NCI-H1436 treated with DMSO at 0.1 percent for 48 hours (cell line): ENCODE results near the gene CDKN3.
"Not testable (repeated sequence)": the region's sequence is repeated elsewhere in the genome, so short reads cannot be mapped to it uniquely, and the experiment has no call there.

Source experiments
- DNase-seq: peaks from one replicate; lab custom pipeline; 2025; lab: John Stamatoyannopoulos, UW

Gene CDKN3

DNA sequence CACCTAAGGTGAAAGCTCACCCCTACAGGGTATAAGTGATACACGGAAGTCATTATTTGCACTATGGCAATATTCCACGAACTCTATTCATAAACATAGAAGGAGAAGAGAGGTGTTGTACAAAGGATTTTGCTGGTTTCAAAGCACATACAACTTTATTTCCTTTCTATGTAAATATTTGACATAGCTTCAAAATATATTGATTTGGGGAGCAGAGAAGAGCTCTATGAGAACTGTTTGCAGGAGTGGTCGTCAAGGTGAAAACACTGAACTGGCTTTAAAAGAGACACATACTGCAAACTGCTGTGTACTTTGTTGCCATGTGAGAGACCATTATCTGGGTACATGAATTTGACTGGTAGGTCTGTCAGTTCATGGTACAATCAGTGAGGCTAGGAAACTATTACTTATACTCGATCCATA, 27.7 kb downstream of the CDKN3 start:
- DNase-seq = no peak

DNA sequence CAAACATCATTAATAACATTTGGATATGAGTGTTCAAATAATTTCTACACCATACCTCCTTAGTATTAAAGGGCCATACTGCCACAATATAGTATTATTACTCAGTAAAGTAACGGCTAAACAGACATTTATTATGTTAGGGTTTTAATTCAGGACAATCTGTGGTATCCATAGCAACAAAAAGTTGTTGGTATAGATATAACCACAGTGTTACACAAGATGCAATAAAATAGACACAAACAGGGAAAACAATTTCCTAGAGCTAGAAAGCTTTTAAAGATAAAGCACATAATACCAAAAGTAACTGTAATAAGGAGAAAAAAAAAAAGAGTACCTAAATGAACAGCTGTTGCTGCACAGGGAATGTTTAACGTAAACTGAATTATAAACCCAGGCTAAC, 28.3 kb downstream of the CDKN3 start:
- no peak for DNase-seq

DNA sequence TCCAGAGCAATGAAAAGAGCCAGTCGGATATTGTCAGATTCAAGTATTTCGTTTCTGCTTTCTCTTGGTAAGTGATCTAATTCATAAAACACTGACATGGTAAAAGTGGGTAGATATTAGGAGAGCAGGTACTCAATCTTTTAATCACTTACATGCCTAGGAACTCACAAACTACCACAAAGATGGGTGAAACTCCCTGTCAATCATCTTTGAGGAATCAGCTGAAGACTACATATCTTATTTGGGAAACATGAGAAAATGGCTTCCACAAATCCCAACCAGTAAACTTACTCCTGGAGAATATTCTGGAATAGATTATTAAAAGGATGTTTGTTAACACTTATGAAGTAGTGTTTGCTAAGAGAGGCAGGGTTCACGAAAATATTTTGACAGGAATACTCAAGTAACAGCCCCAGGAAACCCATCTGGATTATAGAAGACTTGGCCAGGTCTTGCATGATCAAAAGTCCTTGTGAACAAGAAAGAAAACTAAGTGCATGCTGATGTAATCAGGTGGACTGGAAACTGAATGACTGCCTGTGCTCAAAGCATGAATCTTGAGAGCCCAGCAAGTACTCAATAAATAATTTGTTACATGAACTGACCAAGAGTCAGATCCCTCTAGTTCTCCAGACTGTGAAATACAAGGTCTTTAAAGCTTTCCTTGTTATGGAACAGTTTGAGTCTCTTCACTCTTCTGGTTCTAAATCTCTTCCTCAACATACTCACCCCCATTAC, 28.9 kb downstream of the CDKN3 start:
- DNase-seq = no peak

DNA sequence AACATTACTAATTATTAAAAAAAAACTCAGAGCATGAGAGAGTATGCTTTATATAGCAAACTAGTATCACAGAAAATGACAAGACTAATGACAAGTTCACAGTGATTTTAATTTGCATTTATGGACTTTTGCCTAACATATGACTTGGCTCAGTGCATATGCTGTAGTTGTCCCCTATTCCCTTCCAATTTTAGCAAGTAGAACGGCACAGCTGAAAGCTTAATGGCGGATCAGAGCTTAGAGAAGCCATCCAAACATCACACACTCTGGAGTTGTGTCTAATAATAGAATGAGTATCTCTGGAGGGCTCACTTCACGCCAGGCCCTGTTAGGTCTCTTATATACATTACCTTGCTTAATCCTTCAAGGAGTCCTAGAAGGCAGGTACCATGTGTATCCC, 31.1 kb downstream of the CDKN3 start:
- DNase-seq = no peak

DNA sequence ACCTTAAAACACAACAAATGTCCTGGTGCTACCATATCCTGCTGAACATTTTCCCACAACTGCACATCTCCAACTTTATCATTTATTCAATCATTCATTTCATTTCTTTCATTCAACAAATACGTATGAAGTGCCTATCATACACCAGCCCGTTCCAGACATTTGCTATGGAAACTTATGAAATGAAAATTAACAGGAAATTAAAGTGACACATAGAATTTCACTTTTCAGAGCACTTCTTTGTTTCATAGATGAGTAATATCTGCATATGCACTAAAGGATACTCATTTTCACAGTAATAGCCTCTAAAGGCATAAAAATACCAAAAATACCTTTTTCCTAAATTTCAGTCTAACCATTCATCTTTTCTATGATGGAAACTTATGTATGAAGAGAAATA, 31.7 kb downstream of the CDKN3 start:
- DNase-seq = no peak

DNA sequence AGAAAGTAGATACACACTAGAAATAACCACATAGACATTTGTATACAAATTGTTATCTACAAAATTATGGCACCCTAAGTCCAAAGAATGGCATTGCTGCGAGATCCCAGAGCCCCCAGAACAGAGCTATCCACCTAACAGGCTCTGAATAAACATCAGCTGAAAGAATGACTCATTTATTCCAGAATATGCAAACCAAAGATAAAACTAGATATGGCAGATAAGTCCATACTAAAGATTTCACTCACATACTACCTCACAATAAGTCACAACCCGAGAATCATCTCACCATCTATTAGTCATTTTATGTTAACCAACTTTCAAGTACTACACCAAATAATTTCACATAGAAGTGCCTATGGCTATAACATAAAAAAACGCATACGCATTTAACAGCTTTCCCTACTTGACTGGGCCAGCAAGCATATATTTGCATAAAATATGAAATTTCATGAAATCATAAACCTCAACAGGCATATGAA, 38.7 kb downstream of the CDKN3 start:
- DNase-seq = no peak

DNA sequence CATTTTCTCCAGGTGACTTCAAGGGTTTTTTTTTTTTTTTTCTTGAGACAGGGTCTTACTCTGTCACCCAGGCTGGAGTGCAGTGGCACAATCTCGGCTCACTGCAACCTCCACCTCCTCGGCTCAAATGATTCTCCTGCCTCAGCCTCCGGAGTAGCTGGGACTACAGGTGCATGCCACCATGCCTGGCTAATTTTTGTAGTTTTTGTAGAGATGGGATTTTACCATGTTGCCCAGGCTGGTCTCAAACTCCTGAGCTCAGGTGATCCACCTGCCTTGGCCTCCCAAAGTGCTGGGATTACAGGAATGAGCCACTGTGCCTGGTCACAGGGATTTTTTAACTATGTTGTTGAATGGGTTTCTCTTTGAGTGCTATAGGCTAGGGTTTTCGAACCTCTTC, 41.1 kb downstream of the CDKN3 start:
- DNase-seq = not testable (repeated sequence)

DNA sequence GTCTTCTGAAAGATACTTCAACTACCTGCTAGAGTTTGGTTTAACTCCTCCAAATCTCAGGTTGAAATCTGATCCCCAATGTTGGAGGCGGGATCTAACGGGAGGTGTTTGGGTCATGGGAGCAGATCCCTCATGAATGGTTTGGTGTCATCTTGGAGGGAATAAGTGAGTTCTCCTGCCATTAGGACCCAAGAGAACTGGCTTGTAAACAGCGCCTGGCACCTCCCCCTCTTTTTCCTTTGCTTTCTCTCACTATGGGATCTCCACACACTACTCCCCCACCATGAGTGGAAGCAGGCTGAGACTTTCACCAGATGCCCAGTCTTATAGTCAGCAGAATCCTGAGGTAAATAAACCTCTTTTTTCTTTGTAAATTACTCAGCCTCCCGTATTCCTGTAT, 41.9 kb downstream of the CDKN3 start:
- DNase-seq = no peak

DNA sequence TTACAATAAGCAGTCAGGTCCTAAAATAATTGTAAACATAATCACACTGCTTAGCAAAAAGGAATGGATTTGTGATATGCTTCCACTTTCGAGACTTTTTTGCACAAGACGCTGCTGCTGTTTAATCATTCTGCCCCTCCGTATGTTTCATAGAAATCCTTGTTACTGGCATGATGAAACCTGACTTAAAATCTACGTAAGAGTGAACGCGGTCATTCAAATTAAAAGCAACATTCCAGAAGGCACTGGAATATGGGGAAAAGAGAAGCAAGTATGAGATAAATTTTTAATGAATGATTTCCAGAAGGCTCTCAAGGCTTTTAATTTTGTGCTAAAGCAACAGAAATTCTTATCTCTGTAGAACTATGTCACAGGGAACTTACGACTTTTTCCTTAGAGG, 43.2 kb downstream of the CDKN3 start:
- no peak for DNase-seq

DNA sequence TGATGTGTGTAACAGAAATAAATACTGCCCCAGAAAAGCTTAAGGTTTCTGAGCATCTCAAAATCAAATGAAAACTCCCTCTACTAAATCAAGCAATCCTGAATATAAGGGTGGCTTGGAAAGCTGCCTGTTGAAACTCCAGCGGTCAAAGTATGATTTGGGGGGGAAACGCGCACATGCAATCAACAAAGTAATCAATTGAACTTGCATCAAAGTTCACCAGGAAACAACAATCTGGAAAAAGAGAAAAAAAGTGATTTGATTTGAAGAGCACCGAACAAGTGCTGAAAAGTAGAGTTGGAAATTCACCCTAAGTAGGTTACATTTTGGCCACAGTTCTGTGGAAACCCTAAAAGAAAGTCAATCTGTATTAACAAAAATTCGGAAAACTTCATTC, 43.7 kb downstream of the CDKN3 start:
- DNase-seq = no peak

DNA sequence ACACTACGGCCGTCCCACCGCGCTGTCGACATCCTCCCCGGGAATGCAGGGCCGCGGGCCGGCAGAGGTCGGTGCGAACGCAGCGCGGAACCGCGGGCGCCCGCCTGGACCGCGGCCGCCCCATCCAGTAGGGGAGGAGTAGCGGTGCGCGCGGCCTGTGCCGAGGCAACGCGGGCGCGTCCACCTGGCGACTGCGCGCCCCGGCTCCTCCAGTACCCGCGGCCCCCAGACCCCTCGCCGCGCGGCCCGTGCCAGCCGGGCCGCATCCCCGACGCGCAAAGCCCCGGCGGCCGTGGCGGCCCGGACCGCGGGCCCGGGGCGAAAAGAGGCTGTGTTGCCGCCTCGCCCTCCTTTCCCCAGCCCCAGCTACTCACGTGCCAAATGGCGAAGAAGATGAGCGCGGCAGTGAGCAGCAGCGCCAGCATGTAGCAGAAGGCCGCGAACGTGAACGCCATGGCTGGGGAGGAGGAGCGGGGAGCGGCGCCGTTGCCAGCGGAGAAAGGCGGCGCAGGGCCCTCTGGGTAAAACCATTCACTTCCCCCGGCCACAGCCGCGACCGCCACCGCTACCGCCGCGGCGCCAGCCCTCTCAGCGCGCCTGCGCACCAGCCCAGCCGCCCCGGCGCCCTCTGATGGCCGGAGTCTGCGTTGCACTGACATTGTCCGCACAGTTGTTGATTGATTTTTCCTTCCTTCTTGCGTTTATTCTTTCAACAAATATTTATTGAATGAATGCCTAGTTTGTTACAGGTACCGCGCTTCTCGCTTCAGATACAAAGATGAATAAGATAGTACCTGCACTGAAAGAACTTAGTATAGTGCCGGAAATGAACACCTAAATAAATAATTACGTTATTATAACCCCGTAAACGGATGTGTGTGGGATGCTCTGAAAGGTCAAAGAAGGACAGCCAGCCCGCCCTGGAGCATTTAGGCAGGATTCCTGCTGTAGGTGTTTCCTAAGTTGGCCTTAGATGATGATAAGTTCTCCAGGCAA, 44.4 kb downstream of the CDKN3 start, which contains the start of gene CNIH1:
CNIH1 (minus strand) TSS at position 502 of the 996 bp plus-strand sequence; CDS start at position 455, 47 bp downstream.
- peak; percentile 61 for DNase-seq

DNA sequence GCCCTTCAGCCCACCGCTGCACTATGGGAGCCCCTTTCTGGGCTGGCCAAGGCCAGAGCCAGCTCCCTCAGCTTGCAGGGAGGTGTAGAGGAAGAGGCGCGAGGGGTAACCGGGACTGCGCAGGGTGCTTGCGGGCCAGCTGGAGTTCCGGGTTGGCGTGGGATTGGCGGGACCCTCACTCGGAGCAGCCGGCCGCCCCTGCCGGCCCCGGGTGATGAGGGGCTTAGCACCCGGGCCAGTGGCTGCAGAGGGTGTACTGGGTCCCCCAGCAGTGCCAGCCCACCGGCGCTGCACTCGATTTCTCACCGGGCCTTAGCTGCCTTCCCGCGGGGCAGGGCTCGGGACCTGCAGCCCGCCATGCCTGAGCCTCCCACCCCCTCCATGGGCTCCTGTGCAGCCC, 46.2 kb downstream of the CDKN3 start:
- DNase-seq = not testable (repeated sequence)

DNA sequence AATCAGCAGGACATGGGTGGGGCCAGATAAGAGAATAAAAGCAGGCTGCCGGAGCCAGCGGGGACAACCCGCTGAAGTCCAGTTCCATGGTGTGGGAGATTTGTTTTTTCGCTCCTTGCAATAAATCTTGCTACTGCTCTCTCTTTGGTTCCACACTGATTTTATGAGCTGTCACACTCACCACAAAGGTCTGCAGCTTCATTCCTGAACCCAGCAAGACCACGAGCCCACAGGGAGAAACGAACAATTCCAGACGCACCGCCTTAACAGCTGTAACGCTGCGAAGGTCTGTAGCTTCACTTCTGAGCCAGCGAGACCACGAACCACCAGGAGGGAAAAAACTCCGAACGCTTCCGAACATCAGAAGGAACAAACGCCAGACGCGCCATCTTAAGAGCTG, 47.2 kb downstream of the CDKN3 start:
- DNase-seq = no peak

DNA sequence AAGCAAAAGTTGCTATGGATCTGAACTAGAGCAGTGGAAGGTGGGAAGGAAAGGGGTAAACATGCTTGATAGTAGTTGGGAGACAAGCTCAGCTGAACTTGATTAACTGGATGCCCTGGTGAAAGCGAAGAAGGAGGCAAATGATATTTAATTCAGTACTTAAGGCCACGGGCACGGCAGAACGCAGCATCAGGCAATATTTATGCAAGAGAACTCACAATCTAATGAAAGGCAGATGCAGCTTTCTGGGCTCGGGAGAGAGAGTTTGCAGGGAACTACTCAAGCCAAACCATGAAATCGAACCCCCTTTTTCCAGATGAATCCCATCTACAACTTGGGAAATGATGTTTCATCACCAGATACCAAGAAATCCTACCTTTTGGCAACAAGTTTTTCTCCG, 47.9 kb downstream of the CDKN3 start:
- DNase-seq = no peak

DNA sequence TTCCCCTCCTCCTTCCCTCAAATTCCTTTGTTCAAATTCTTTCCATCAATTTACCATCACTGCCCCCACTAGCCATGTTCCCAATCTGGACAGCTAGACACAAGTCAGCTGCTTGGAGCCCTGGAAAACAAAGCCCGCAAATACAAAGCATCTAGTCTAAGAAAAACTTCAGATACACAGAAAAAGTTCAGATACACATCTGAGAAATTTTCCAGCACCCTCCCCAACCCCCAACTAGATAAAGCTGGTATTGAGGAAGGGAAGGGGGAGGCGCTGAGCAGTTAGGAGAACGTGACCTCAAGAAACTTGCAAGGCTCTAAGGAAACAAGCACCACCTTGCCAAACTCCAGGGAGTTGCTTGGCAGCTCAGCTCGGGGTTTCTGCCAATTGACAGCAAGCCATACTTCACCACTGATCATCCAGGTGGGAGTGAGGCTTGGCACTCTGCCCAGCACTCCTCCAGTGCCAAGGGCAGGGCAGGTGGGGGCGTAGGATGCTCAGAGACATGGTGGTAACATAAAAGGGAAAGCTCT, 49.4 kb downstream of the CDKN3 start:
- no peak for DNase-seq

DNA sequence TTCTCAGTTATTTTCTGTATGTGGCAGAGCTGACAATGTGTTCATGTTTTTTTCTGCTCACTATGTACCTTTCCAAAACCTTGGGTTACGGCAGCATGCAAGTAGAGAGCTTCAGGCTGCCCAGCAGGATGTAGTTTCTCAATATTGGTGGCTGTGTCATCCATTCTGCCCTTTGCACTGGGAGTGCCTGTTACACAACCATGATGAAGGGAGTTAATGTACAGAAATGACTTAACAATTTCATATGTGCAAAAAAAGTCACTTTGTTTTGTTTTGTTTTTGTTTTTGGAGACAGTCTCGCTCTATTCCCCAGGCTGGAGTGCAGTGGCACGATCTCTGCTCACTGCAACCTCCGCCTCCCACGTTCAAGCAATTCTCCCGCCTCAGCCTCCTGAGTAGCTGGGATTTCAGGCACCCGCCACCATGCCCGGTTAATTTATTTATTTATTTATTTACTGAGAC, 50.5 kb downstream of the CDKN3 start:
- DNase-seq = no peak

DNA sequence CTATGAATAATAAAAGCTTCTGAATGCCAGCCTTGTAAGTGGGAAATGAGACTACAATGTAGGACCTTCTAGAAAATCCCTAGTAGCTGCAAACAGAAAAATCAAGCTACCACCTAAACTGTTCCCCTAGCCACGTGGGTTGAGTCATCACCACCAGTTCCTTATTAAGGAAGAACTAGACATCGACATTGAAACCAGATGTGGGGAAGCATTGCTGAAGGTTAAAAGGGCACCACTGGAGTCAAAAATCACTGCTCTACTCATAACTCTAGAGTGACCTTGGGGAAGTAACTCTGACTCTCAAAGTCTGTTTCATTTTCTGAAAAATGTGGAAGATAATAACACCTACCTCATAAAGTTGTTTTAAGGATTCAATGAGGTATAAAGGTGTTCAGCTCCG, 53.7 kb downstream of the CDKN3 start:
- DNase-seq = no peak

DNA sequence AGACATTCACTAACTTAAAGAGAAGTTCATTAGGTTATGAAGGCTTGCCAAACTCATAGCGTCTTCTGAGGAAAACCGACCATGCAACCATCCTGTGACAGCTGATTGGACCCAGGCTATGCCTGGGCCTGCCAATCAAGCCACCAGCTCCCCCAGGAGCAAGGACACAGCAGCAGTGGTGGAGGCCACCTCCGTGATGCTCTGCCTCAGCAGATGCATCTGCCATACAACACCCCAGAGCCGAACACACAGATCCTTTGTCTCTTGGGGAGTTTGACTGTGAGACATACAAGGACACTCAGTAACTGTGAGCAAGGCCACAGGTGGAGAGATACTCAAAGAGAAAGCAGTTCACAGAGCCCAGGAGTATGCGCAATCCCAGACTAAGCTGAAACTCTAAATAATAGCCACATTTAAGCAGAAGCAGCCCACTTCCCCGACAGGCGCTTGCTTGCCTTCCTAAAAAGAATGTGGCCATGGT, 54.4 kb downstream of the CDKN3 start:
- no peak for DNase-seq

DNA sequence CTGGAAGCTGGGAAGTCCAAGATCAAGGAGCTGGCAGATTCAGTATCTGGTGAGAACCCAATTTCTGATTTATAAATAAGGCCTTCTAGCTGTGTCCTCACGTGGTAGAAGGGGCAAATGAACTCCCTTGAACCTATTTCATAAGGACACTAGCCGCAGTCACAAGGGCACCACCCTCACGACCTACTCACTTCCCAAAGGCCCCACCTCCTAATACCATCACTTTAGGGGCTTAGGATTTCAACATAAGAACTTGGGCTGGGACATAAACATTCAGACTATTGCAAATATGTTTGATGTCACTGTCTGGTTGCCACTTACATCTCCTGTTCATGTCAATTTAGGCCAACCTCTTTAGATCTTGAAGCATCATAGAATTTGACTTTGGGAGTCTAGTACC, 55.2 kb downstream of the CDKN3 start:
- no peak for DNase-seq

DNA sequence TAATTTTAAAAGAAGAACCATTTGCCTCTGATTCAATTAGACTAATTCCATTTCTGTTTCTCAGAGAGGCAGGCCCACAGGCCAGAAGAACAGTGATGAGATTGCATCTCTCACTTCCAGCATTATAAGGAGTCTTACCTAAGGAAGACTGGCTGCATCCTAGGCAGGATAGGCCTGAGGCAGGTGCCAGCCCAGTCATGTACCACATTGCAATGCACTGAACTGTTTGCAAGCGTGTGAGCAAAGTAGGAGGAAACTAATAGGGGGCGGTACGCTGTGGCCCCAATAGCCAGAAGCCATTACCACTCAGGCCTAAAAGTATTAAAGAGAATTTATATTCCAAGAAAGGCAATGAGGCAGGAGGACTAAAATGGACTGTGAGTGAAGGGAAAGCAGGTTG, 56.4 kb downstream of the CDKN3 start:
- DNase-seq = no peak

DNA sequence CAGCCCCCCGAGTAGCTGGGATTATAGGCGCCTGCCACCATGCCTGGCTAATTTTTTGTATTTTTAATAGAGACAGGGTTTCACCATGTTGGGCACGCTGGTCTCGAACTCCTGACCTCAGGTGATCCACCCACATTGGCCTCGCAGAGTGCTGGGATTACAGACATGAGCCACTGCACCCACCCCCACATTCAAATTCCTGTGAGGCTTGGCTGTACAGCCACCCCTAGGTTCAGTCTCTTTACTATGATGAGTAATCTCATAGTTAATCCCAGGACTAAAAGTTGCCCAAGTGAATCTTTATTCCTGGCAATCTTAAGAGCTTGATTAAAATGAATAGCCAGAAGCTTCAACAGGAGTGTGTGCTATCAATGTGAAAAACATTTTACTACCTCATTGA, 57.2 kb downstream of the CDKN3 start:
- DNase-seq = not testable (repeated sequence)

DNA sequence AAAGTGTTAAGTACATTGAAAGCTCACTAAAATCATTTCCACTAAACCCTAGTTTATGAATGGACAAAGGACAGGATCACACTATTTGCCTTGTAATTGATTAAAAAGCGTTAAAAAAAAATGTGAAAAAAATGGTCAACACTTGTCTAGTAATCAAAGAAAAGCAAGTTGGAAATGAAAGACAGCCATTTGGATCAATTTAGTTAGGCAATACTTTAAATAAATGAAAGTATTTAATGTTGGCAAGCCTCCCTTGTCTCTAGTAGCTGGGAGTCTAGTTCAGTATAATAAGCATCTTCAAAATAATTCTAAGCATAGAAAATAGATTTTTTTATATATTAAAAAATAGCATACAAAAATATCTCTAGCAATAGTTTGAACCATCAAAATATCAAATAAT, 58.6 kb downstream of the CDKN3 start:
- no peak for DNase-seq
